A549 (cell line): ENCODE data around the gene OBP2A.

Source experiments
- HDAC2 ChIP-seq: fragments of 200-600 bp; sonication (generic); IDR thresholded peaks from 2 replicates; pipeline ENCODE4 v1.6.1; 2016
- HOXA7 ChIP-seq: fragments of 250-450 bp; sonication (Bioruptor Pico); IDR thresholded peaks from 2 replicates; pipeline ENCODE4 v1.5.0; 2020; ENCODE audit warnings: mild to moderate bottlenecking, moderate library complexity
- NFE2L2 ChIP-seq: fragments of 150-350 bp; conservative IDR thresholded peaks from 2 replicates; pipeline ENCODE4 v1.6.1; 2014; ENCODE audit warnings: low read length

- TF ChIP-seq HDAC2 (no peak), HOXA7 (CRISPR knock-in tag) (no peak), NFE2L2 (no peak)
Measured at GRCh38 chr9:135531096-135531495, 14.8 kb upstream of the OBP2A start.
